Heart left ventricle (tissue), 16 donors: ENCODE results near the gene CBFA2T3. TPM values are rescaled to one million over a fixed set of nuclear protein-coding genes. Genes with fewer than 3 reads are reported as not detected.
"Not testable (repeated sequence)": the region's sequence is repeated elsewhere in the genome, so short reads cannot be mapped to it uniquely, and the experiment has no call there.

Source experiments
- ATAC-seq, 4 donors: fragments of 200-7000 bp; cut with Tn5 transposase; one replicate each; pipeline ENCODE4 v1.9.1; 2020 to 2022; ENCODE audit warnings: moderate library complexity in 4 of 4, mild to moderate bottlenecking in 3 of 4, moderate number of reproducible peaks in 1 of 4
- DNase-seq, 5 donors: peaks; one replicate each; pipeline ENCODE4 v3.0.0-alpha.2; 2020
- H3K27ac ChIP-seq, 12 donors: fragments of 200-600 bp; sonication (generic) in 4 of 12; one replicate each; pipeline versions ENCODE4 v1.5.0 to v1.8.0; 2016 to 2022; ENCODE audit warnings: mild to moderate bottlenecking in 2 of 12
- H3K27me3 ChIP-seq, 9 donors: fragments of 200-600 bp; sonication (generic) in 2 of 9; one replicate each; pipeline versions ENCODE4 v1.5.1 to v1.8.0; 2016 to 2022; ENCODE audit warnings: mild to moderate bottlenecking in 3 of 9
- H3K36me3 ChIP-seq, 9 donors: fragments of 200-600 bp; sonication (generic) in 2 of 9; one replicate each; pipeline versions ENCODE4 v1.5.0 to v1.8.0; 2018 to 2022; ENCODE audit warnings: mild to moderate bottlenecking in 2 of 9
- H3K4me1 ChIP-seq, 12 donors: fragments of 200-600 bp; sonication (generic) in 4 of 12; one replicate each; pipeline versions ENCODE4 v1.5.0 to v1.8.0; 2016 to 2022; ENCODE audit warnings: mild to moderate bottlenecking in 3 of 12
- H3K4me3 ChIP-seq, 12 donors: fragments of 200-600 bp; sonication (generic) in 4 of 12; one replicate each; pipeline versions ENCODE4 v1.5.0 to v1.8.0; 2017 to 2022; ENCODE audit warnings: mild to moderate bottlenecking in 9 of 12, moderate library complexity in 4 of 12
- H3K9me3 ChIP-seq, 12 donors: fragments of 200-600 bp; sonication (generic) in 4 of 12; one replicate each; pipeline versions ENCODE4 v1.5.0 to v1.8.0; 2016 to 2022; ENCODE audit warnings: mild to moderate bottlenecking in 1 of 12
- POLR2A ChIP-seq, 2 donors: fragments of 450-650 bp; IDR thresholded peaks; one replicate each; pipeline ENCODE4 v1.6.1; 2017; ENCODE audit warnings: antibody characterized with exemption in 2 of 2, mild to moderate bottlenecking in 2 of 2, moderate library complexity in 2 of 2
- WGBS, 4 donors: extraction: QIAGEN DNeasy Blood & Tissue Kit in 2 of 4; methylation state at CpG; one replicate each; pipeline versions ENCODE4 v1.1.5 to v1.1.7; 2013 to 2018; 5-methylcytosine and 5-hydroxymethylcytosine counted together
- intact Hi-C, 10 donors: fragments of 100-400 bp; cut with DNase I; formaldehyde crosslinking; loops; one replicate each; pipeline versions ENCODE4 v1.11.1 to v1.14.2; 2022
- polyA plus RNA-seq, 2 donors: library from polyadenylated mRNA; stranded (reverse); fragments of 200-250 nt; gene quantifications; one replicate each; pipeline ENCODE4 v1.2.3, GENCODE V29; 2013
- total RNA-seq, 9 donors: library from RNA; depleted of rRNA in 2 of 9; stranded (reverse); fragments of >200 nt in 2 of 9; fragmentation: NEBNext Ultra II Directional in 3 of 9; extraction: Animal tissue kit (Norgen Biotek cat#: 25700) in 3 of 9; gene quantifications; one replicate each; pipeline versions ENCODE4 v1.1.0 to v1.2.4, GENCODE V29; 2016 to 2023
- TF ChIP-seq, protein P1 (sequence below), 12 donors: fragments of 200-600 bp; sonication (generic) in 4 of 12; IDR thresholded peaks; one replicate each; pipeline versions ENCODE4 v1.5.0 to v1.8.0; 2018 to 2022; ENCODE audit warnings: antibody characterized with exemption in 12 of 12, mild to moderate bottlenecking in 5 of 12
- donor health status: ischemic (EF 13 %, LVEDD 7.1; RV severe dilation, severe dysfunction).
- donor health status: healthy with polysubstance abuse.
- donor health status: DM: no; HTN: yes; CAD: no.
- donor health status: DM: no; HTN: no; CAD: no.
- donor health status: ischemic (EF 25% LVEDD 6.9; RV normal size, moderate dysfunction).
- donor health status: ischemic (EF 25% LVEDD 5.7; RV mildly dilated, moderate dysfunction).
- donor health status: healthy.
- donor health status: DM: yes; HTN: yes; CAD: no.
- donor health status: ischemic (EF 35%, LVEDD 5.7; RV mildly dilated, moderate dysfunction).
- donor health status: nonischemic (EF 11% LVEDD 7.7; RV severe dilation, severe dysfunction).
- donor health status: DM: yes; HTN: yes; CAD: no.
- donor health status: PGD.
- donor health status: ischemic (EF 29% LVEDD 5.4; RV normal size, mild dysfunction).
- donor health status: nonischemic (EF 23%, LVEDD 6.1; RV moderate dilation, normal function).

The CBFA2T3 gene
- total and polyA plus RNA-seq, 11 donors = 5.0 to 12.0 (median 5.8) TPM

DNA sequence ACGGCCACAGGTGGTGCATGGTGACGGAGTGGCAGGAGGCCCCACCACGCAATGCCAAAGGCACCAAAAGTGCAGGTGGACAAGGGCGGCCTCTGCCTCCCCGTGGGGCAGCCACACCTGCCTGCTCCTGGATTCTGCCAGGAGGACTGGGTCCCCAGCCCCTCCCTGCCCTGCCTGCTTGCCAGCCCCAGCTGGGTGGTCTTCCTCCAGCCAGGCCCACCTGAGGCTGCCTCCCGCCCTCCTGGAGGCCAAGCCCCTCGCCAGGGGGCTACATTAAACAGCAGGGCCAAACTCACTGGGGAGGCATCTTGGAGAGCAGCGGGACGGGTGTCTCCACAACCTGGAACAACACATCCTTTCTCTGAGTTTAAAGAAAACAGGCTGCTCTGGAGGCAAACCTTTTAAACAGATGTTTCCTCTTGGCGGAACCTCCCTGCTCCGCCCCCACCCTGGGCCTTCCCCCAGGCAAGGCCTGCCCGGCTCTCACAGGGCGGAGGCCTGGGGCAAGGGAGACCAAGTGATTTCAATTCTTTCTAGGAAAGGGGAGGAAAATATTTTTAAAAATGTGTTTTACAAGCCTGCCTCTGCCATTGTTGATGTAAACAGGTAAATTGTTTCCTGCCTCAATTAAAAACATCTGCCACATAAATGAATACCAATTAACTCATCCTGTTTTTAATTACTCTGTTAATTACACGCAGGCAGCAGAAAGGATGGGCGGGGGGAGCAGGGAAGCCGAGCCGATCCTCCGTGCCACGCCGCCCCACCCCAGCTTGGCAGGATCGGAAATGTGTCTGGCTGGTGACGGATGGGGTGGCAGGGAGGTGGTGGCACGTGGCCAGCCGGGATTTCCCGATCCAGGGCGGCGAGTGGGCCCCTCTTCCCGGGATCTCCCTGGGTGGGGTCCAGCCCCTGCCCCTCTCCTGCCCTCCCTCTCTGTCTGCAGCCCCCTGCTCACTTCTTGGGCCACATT is 56.1 kb downstream of the CBFA2T3 start:
- no peaks in the 10 kb centered on the region for H3K36me3 ChIP-seq
- intact Hi-C loops = loop anchor here in 5 of 10 donors (2.0 to 5.0 kb wide), 4 partner anchors 18 to 34 kb away; no protein-coding TSS in a partner anchor
- H3K4me1 ChIP-seq = peaks cover 10 to 73% (median 51%) of the 10 kb centered on the region in 12 donors
- H3K4me3 ChIP-seq = peak overlapping the region in 9 of 12 donors; percentile 2 to 43 (median 34)
- ATAC-seq = peak; percentile 66 to 92 (median 80)
- WGBS, 4 donors = 29 to 41% (median 39%) methylated on average over 26 to 28 of the region's 28 CpGs
- TF ChIP-seq, protein P1, sequence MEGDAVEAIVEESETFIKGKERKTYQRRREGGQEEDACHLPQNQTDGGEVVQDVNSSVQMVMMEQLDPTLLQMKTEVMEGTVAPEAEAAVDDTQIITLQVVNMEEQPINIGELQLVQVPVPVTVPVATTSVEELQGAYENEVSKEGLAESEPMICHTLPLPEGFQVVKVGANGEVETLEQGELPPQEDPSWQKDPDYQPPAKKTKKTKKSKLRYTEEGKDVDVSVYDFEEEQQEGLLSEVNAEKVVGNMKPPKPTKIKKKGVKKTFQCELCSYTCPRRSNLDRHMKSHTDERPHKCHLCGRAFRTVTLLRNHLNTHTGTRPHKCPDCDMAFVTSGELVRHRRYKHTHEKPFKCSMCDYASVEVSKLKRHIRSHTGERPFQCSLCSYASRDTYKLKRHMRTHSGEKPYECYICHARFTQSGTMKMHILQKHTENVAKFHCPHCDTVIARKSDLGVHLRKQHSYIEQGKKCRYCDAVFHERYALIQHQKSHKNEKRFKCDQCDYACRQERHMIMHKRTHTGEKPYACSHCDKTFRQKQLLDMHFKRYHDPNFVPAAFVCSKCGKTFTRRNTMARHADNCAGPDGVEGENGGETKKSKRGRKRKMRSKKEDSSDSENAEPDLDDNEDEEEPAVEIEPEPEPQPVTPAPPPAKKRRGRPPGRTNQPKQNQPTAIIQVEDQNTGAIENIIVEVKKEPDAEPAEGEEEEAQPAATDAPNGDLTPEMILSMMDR (IDR thresholded peaks at IDR 0.05) = no peak
- no peak for TF ChIP-seq POLR2A (IDR thresholded peaks at IDR 0.05)
- DNase-seq = peak; percentile 85 to 89 (median 87)
- H3K27ac ChIP-seq = peak overlapping the region; percentile 6 to 90 (median 78)
- no peaks in the 10 kb centered on the region for H3K27me3 ChIP-seq
- no peaks in the 10 kb centered on the region for H3K9me3 ChIP-seq

DNA sequence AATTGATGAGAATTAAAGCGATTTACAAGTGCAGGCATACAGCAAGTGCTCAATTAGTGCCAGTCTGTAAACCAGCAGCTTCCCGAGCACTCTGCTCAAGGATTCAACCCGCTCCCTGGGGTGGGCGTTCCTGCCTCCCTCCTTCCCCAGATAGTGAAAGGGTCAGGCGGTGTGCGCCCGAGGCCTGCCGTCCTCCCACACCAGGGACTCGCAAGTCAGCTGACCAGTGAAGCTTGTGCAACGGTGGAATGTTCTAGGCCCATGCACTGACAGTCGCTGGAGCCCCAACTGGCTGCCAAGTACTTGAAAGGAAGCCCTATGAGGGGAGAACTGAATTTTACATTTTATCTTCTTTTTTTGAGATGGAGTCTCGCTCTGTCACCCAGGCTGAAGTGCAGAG is 57.1 kb downstream of the CBFA2T3 start:
- H3K27me3 ChIP-seq = no peaks in the 10 kb centered on the region
- TF ChIP-seq, protein P1 (IDR thresholded peaks at IDR 0.05) = no peak
- TF ChIP-seq POLR2A (IDR thresholded peaks at IDR 0.05) = no peak
- intact Hi-C loops = loop anchor here in 5 of 10 donors (2.0 to 5.0 kb wide), 4 partner anchors 19 to 33 kb away; no protein-coding TSS in a partner anchor
- no peaks in the 10 kb centered on the region for H3K9me3 ChIP-seq
- H3K36me3 ChIP-seq = no peaks in the 10 kb centered on the region
- H3K27ac ChIP-seq = peak overlapping the region in 6 of 12 donors; percentile 62 to 90 (median 85)
- 85 to 86% (median 85%) methylated on average over 12 of the region's 12 CpGs for WGBS, 4 donors
- DNase-seq (no peak), ATAC-seq (no peak)
- no peak overlapping the region for H3K4me3 ChIP-seq
- H3K4me1 ChIP-seq = peaks cover 10 to 64% (median 44%) of the 10 kb centered on the region in 12 donors

DNA sequence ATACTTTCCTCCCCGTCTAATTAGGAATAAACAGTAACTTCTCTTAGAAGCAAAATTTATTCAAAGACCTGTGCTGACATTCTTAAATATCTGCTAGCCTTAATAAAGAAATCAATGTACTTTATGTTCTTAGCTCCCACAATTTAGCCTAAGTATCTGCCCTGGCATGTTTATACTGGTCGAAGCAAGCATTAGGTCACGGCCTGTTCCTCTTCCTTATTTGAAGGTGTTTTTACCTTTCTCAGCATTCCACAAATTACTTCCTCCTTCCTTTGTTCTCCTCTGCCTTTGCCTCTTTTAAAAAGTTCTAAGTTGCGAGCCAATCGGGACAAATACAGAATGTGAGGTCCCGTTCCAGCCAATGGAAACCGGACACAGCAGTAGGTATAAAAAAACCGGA is 58.1 kb downstream of the CBFA2T3 start:
- H3K4me3 ChIP-seq, H3K36me3 ChIP-seq, H3K27ac ChIP-seq, DNase-seq, H3K27me3 ChIP-seq, intact Hi-C loops, H3K9me3 ChIP-seq, ATAC-seq: not testable (repeated sequence)
- H3K4me1 ChIP-seq = peaks cover 10 to 56% (median 41%) of the 10 kb centered on the region in 12 donors
- 89 to 94% (median 92%) methylated on average over 8 of the region's 8 CpGs for WGBS, 4 donors

DNA sequence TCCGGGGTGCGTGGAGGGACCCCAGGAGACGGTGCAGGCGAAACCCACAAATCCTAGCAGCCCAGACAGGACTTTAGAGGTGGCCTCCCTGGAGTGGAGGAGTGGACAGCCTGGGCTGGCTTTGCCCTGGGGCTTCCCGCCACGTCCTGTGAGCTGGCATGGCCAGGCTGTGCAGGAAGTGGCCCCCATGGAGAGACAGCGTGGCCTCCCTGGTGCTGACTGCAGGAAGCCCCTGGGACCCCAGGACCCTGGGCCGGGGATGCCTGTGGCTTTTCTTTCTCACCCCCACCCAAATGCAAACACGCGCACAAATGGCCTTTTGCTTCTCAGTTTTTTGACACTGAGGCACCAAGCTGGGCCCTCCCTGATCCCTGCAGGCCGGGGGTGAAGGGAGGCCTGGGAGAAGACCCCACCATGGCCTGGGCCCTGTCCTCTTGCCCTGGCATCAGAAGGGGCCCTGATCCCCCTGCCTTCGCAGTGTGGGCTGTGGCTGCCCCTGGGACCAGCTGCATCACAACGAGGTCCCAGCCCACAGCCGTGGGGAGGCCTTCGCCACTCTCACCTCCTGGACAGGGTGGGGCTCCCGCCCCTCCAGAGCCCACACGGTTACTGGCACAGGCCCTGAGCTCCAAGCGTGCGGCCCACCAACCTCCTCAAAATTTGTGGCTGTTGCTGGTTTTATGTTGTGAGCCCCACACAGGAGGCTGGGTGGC is 58.9 kb downstream of the CBFA2T3 start:
- DNase-seq = no peak
- TF ChIP-seq, protein P1 (IDR thresholded peaks at IDR 0.05) = no peak
- no peak for TF ChIP-seq POLR2A (IDR thresholded peaks at IDR 0.05)
- Histone ChIP-seq H3K4me1 (peaks cover 6 to 47% (median 34%) of the 10 kb centered on the region in 12 donors), H3K36me3 (no peaks in the 10 kb centered on the region), H3K27me3 (no peaks in the 10 kb centered on the region), H3K27ac (no peak overlapping the region), H3K9me3 (no peaks in the 10 kb centered on the region), H3K4me3 (no peak overlapping the region)
- no peak for ATAC-seq
- intact Hi-C loops = no loop called here
- 86 to 89% (median 88%) methylated on average over 14 to 19 of the region's 19 CpGs for WGBS, 4 donors
